ENCODE results near the gene FRS2.

DNA sequence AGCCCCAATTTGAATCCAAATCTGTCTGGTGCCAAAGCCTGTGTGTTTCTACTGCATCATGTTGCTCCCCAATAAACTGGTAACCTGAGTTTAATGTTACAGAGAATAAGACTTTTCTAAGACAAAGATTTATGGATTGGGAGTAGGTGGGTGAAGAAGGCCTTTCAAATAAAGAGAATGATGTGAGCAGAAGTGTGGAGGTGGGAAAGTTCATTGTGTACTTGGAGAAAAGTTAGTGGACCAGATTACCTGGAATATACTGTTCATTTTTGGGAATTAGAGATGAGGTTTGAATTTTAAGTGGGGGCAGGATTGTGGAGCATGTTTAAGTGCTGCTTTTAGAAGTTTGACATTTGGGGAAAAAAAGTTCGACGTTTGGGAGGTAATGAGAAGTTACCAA lies 3.1 kb downstream of the FRS2 start:
- TF ChIP-seq CTCF (IDR thresholded peaks at IDR 0.05) (no peak), POLR2A (IDR thresholded peaks at IDR 0.05) (no peak)

Data from esophagus squamous epithelium (tissue), 4 donors.